Right lobe of liver (tissue), 4 donors: ENCODE data around the gene TLE6.

Source experiments
- POLR2A ChIP-seq: fragments of 450-650 bp; IDR thresholded peaks from one replicate; pipeline ENCODE4 v1.6.1; 2017; ENCODE audit warnings: antibody characterized with exemption, mild to moderate bottlenecking
- TF ChIP-seq, protein P1 (sequence below), 4 donors: fragments of 200-600 bp in 3 of 4; fragments of 450-650 bp in 1 of 4; IDR thresholded peaks; one replicate each; pipeline versions ENCODE4 v1.5.1 to v1.8.0; 2016 to 2022; ENCODE audit warnings: antibody characterized with exemption in 4 of 4, mild to moderate bottlenecking in 2 of 4
- donor health status: DM: no; HTN: no; CAD: no.
- donor health status: DM: no; HTN: no; CAD: no.
- donor health status: DM: no; HTN: yes; CAD: no.

DNA sequence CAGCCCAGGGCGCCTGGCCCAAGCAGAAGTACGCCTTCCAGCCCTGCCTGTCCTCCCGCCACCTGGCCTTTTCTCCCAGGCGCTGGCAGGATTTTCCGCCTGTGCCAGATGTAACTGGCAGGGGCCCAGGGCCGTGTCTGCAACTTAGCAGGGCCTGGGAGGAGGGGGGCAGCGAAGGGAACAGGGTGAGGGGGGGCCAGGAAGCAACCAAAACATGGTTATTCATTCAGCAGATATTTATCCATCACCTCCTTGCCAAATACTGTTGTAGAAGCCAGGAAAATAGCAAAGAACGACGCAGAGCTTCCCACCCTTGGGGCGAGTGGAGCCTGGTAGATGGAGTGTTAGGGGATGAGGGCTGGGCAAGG lies 5.6 kb downstream of the TLE6 start:
- no peak for TF ChIP-seq POLR2A
- TF ChIP-seq, protein P1, sequence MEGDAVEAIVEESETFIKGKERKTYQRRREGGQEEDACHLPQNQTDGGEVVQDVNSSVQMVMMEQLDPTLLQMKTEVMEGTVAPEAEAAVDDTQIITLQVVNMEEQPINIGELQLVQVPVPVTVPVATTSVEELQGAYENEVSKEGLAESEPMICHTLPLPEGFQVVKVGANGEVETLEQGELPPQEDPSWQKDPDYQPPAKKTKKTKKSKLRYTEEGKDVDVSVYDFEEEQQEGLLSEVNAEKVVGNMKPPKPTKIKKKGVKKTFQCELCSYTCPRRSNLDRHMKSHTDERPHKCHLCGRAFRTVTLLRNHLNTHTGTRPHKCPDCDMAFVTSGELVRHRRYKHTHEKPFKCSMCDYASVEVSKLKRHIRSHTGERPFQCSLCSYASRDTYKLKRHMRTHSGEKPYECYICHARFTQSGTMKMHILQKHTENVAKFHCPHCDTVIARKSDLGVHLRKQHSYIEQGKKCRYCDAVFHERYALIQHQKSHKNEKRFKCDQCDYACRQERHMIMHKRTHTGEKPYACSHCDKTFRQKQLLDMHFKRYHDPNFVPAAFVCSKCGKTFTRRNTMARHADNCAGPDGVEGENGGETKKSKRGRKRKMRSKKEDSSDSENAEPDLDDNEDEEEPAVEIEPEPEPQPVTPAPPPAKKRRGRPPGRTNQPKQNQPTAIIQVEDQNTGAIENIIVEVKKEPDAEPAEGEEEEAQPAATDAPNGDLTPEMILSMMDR (IDR thresholded peaks at IDR 0.05): no peak
